Muscle of leg (tissue), 11 donors: ENCODE measurements around the gene SDHAF1. TPM values are rescaled to one million over a fixed set of nuclear protein-coding genes. Genes with fewer than 3 reads are reported as not detected.
"Not testable (repeated sequence)": the region's sequence is repeated elsewhere in the genome, so short reads cannot be mapped to it uniquely, and the experiment has no call there.

Experiments
- DNase-seq: peaks from one replicate; pipeline ENCODE4 v3.0.0; 2013
- H3K27ac ChIP-seq: one replicate; pipeline ENCODE4 v1.5.1; 2013; ENCODE audit warnings: mild to moderate bottlenecking, low read length, control low read depth
- H3K27me3 ChIP-seq: one replicate; pipeline ENCODE4 v1.6.1; 2013; ENCODE audit warnings: low read length; ENCODE audit not compliant: control insufficient read depth, insufficient read depth
- H3K36me3 ChIP-seq: one replicate; pipeline ENCODE4 v1.6.1; 2013; ENCODE audit warnings: low read length; ENCODE audit not compliant: control insufficient read depth, insufficient read depth
- H3K4me1 ChIP-seq: one replicate; pipeline ENCODE4 v1.6.1; 2013; ENCODE audit warnings: low read length; ENCODE audit not compliant: control insufficient read depth, insufficient read depth
- H3K4me3 ChIP-seq: one replicate; pipeline ENCODE4 v1.5.1; 2013; ENCODE audit warnings: low read length, control low read depth
- H3K9me3 ChIP-seq: replicated peaks from 2 replicates; pipeline ENCODE4 v1.6.1; 2013; ENCODE audit warnings: low read depth, low read length; ENCODE audit not compliant: control insufficient read depth
- WGBS: methylation state at CpG from one replicate; pipeline ENCODE4 v1.1.5; 2013; ENCODE audit warnings: missing lambda C conversion rate; ENCODE audit not compliant: insufficient coverage; 5-methylcytosine and 5-hydroxymethylcytosine counted together
- polyA plus RNA-seq, 8 donors: library from polyadenylated mRNA; unstranded; fragments of 120-200 nt; gene quantifications; one replicate each; pipeline versions ENCODE4 v1.2.1 to v1.2.3, GENCODE V29; 2013; ENCODE audit warnings: inconsistent platforms in 1 of 8, low replicate concordance in 1 of 8; ENCODE audit not compliant: insufficient read length in 8 of 8, insufficient read depth in 1 of 8
- total RNA-seq: library from RNA; stranded (reverse); fragments of 120-200 nt; gene quantifications from one replicate; pipeline ENCODE4 v1.2.4, GENCODE V29; 2013

The SDHAF1 gene
- total and polyA plus RNA-seq, 9 donors, result 10.9 to 18.7 (median 13.1) TPM

GRCh38 chr19:36032251-36033104, 37.5 kb downstream of the SDHAF1 start, which contains the start of gene CLIP3:
TSS of gene CLIP3 (minus strand) at chr19:36032873. CDS start at chr19:36032357, 516 bp downstream.
- Histone ChIP-seq H3K4me1 (peaks cover 15% of the 10 kb centered on the region), H3K27me3 (no peaks in the 10 kb centered on the region), H3K27ac (no peak within 1 kb of the TSS), H3K9me3 (no peaks in the 10 kb centered on the region), H3K36me3 (peaks cover 6% of the 10 kb centered on the region), H3K4me3 (peak within 1 kb of the TSS; percentile 79)
- peak; percentile 90 for DNase-seq
- WGBS, result under 1% methylated on average over 31 of the region's 51 CpGs

- WGBS, result no CpG with 5 or more reads among the region's 6 CpGs
- Histone ChIP-seq H3K4me3 (no peak overlapping the region), H3K27ac (no peak overlapping the region), H3K9me3 (no peaks in the 10 kb centered on the region), H3K4me1 (no peaks in the 10 kb centered on the region), H3K27me3 (no peaks in the 10 kb centered on the region), H3K36me3 (peaks cover 6% of the 10 kb centered on the region)
- DNase-seq, result no peak
Observed at GRCh38 chr19:36040495-36040894, 45.5 kb downstream of the SDHAF1 start.

GRCh38 chr19:36041092-36041491, 46.1 kb downstream of the SDHAF1 start:
- 100% methylated on average over 3 of the region's 6 CpGs for WGBS
- not testable (repeated sequence) for DNase-seq

GRCh38 chr19:36041831-36042230, 46.8 kb downstream of the SDHAF1 start:
- no peak for DNase-seq
- WGBS, result 33% methylated on average over 2 of the region's 3 CpGs

More at GRCh38 chr19:36041092-36041491, 46.1 kb downstream of the SDHAF1 start:
- H3K4me3 ChIP-seq, H3K27me3 ChIP-seq, H3K27ac ChIP-seq, H3K36me3 ChIP-seq, H3K4me1 ChIP-seq, H3K9me3 ChIP-seq: not testable (repeated sequence)

GRCh38 chr19:36043952-36044351, 49.0 kb downstream of the SDHAF1 start:
- no peaks in the 10 kb centered on the region for H3K9me3 ChIP-seq
- no CpG with 5 or more reads among the region's 2 CpGs for WGBS
- DNase-seq, result no peak
- no peak overlapping the region for H3K27ac ChIP-seq
- H3K36me3 ChIP-seq, result peaks cover 6% of the 10 kb centered on the region
- H3K4me1 ChIP-seq, result no peaks in the 10 kb centered on the region
- H3K4me3 ChIP-seq, result no peak overlapping the region
- no peaks in the 10 kb centered on the region for H3K27me3 ChIP-seq

More at GRCh38 chr19:36041831-36042230, 46.8 kb downstream of the SDHAF1 start:
- no peak overlapping the region for H3K27ac ChIP-seq
- H3K4me1 ChIP-seq, result no peaks in the 10 kb centered on the region
- no peaks in the 10 kb centered on the region for H3K9me3 ChIP-seq
- no peak overlapping the region for H3K4me3 ChIP-seq
- no peaks in the 10 kb centered on the region for H3K27me3 ChIP-seq
- peaks cover 6% of the 10 kb centered on the region for H3K36me3 ChIP-seq

Other genes starting within 250 kb of the SDHAF1 start
- gene U2AF1L4, start 249.8 kb upstream of the SDHAF1 start, total RNA-seq, result 14.6 TPM
- 10 to 100 TPM; 10.6 to 17.6 (median 14.1) TPM for gene U2AF1L4, start 249.8 kb upstream of the SDHAF1 start, polyA plus RNA-seq
- gene PSENEN, start 249.5 kb upstream of the SDHAF1 start, total RNA-seq, result 40.2 TPM
- 10 to 100 TPM; 34.1 to 45.1 (median 36.8) TPM for gene PSENEN, start 249.5 kb upstream of the SDHAF1 start, polyA plus RNA-seq
- 10.2 TPM for gene LIN37, start 246.6 kb upstream of the SDHAF1 start, total RNA-seq
- 10 to 100 TPM in 5 of 8 donors, 1 to 10 TPM in 3; 9.2 to 12.8 (median 10.9) TPM for gene LIN37, start 246.6 kb upstream of the SDHAF1 start, polyA plus RNA-seq
- 46.7 TPM for gene HSPB6, start 238.2 kb upstream of the SDHAF1 start, total RNA-seq
- 100 to 1,000 TPM; 236 to 741 (median 528) TPM for gene HSPB6, start 238.2 kb upstream of the SDHAF1 start, polyA plus RNA-seq
- 3.9 TPM for gene PROSER3, start 237.0 kb upstream of the SDHAF1 start, total RNA-seq
- gene PROSER3, start 237.0 kb upstream of the SDHAF1 start, polyA plus RNA-seq, result 10 to 100 TPM in 6 of 8 donors, 1 to 10 TPM in 2; 6.9 to 14.6 (median 11.9) TPM
- 3.6 TPM for gene ARHGAP33, start 219.6 kb upstream of the SDHAF1 start, total RNA-seq
- gene ARHGAP33, start 219.6 kb upstream of the SDHAF1 start, polyA plus RNA-seq, result 10 to 100 TPM in 7 of 8 donors, 1 to 10 TPM in 1; 8.3 to 28.5 (median 19.4) TPM
- gene PRODH2, start 182.3 kb upstream of the SDHAF1 start, total RNA-seq, result not detected
- gene PRODH2, start 182.3 kb upstream of the SDHAF1 start, polyA plus RNA-seq, result under 1 TPM in 2 of 8 donors, not detected in 6; 0.18 to 0.27 TPM
- gene NPHS1, start 142.7 kb upstream of the SDHAF1 start, total RNA-seq, result 0.09 TPM
- under 1 TPM in 7 of 8 donors, not detected in 1; 0.04 to 0.37 (median 0.21) TPM for gene NPHS1, start 142.7 kb upstream of the SDHAF1 start, polyA plus RNA-seq
- 0.31 TPM for gene KIRREL2, start 138.3 kb upstream of the SDHAF1 start, total RNA-seq
- gene KIRREL2, start 138.3 kb upstream of the SDHAF1 start, polyA plus RNA-seq, result 1 to 10 TPM in 1 of 8 donors, under 1 TPM in 7; 0.28 to 1.0 (median 0.58) TPM
- gene APLP1, start 126.6 kb upstream of the SDHAF1 start, total RNA-seq, result 4.7 TPM
- gene APLP1, start 126.6 kb upstream of the SDHAF1 start, polyA plus RNA-seq, result 10 to 100 TPM in 3 of 8 donors, 1 to 10 TPM in 5; 4.6 to 10.7 (median 7.5) TPM
- gene NFKBID, start 94.6 kb upstream of the SDHAF1 start, total RNA-seq, result 1.8 TPM
- 1 to 10 TPM in 6 of 8 donors, under 1 TPM in 2; 0.85 to 3.3 (median 1.6) TPM for gene NFKBID, start 94.6 kb upstream of the SDHAF1 start, polyA plus RNA-seq
- 4.0 TPM for gene HCST, start 92.7 kb upstream of the SDHAF1 start, total RNA-seq
- gene HCST, start 92.7 kb upstream of the SDHAF1 start, polyA plus RNA-seq, result 1 to 10 TPM; 3.5 to 7.8 (median 5.6) TPM
- 18.0 TPM for gene TYROBP, start 86.9 kb upstream of the SDHAF1 start, total RNA-seq
- gene TYROBP, start 86.9 kb upstream of the SDHAF1 start, polyA plus RNA-seq, result 10 to 100 TPM; 16.5 to 22.5 (median 18.9) TPM
- gene LRFN3, start 58.8 kb upstream of the SDHAF1 start, total RNA-seq, result 1.8 TPM
- 10 to 100 TPM in 3 of 8 donors, 1 to 10 TPM in 5; 6.3 to 13.9 (median 9.3) TPM for gene LRFN3, start 58.8 kb upstream of the SDHAF1 start, polyA plus RNA-seq
- 0.18 TPM for gene SYNE4, start 13.6 kb downstream of the SDHAF1 start, total RNA-seq
- 1 to 10 TPM in 1 of 8 donors, under 1 TPM in 7; 0.11 to 1.2 (median 0.41) TPM for gene SYNE4, start 13.6 kb downstream of the SDHAF1 start, polyA plus RNA-seq
- 8.3 TPM for gene ALKBH6, start 19.0 kb downstream of the SDHAF1 start, total RNA-seq
- 10 to 100 TPM in 4 of 8 donors, 1 to 10 TPM in 4; 7.8 to 12.1 (median 9.9) TPM for gene ALKBH6, start 19.0 kb downstream of the SDHAF1 start, polyA plus RNA-seq
- gene CLIP3, start 37.7 kb downstream of the SDHAF1 start, total RNA-seq, result 2.9 TPM
- gene CLIP3, start 37.7 kb downstream of the SDHAF1 start, polyA plus RNA-seq, result 10 to 100 TPM; 12.2 to 27.6 (median 18.9) TPM
- 4.9 TPM for gene THAP8, start 59.1 kb downstream of the SDHAF1 start, total RNA-seq
- 10 to 100 TPM in 1 of 8 donors, 1 to 10 TPM in 7; 7.9 to 11.3 (median 9.0) TPM for gene THAP8, start 59.1 kb downstream of the SDHAF1 start, polyA plus RNA-seq
- gene WDR62, start 59.7 kb downstream of the SDHAF1 start, total RNA-seq, result 2.1 TPM
- 1 to 10 TPM; 3.2 to 4.6 (median 3.6) TPM for gene WDR62, start 59.7 kb downstream of the SDHAF1 start, polyA plus RNA-seq
- not detected for gene OVOL3, start 116.0 kb downstream of the SDHAF1 start, total RNA-seq
- gene OVOL3, start 116.0 kb downstream of the SDHAF1 start, polyA plus RNA-seq, result under 1 TPM in 1 of 8 donors, not detected in 7; 0.18 TPM
- gene POLR2I, start 119.7 kb downstream of the SDHAF1 start, total RNA-seq, result 70.2 TPM
- 10 to 100 TPM; 37.1 to 51.5 (median 45.2) TPM for gene POLR2I, start 119.7 kb downstream of the SDHAF1 start, polyA plus RNA-seq
- 129 TPM for gene TBCB, start 120.3 kb downstream of the SDHAF1 start, total RNA-seq
- 10 to 100 TPM; 86.5 to 97.3 (median 90.7) TPM for gene TBCB, start 120.3 kb downstream of the SDHAF1 start, polyA plus RNA-seq
- gene CAPNS1, start 144.9 kb downstream of the SDHAF1 start, total RNA-seq, result 342 TPM
- gene CAPNS1, start 144.9 kb downstream of the SDHAF1 start, polyA plus RNA-seq, result 100 to 1,000 TPM; 492 to 602 (median 554) TPM
- 185 TPM for gene COX7A1, start 157.3 kb downstream of the SDHAF1 start, total RNA-seq
- gene COX7A1, start 157.3 kb downstream of the SDHAF1 start, polyA plus RNA-seq, result 100 to 1,000 TPM; 215 to 391 (median 264) TPM
- 8.8 TPM for gene ZNF565, start 219.5 kb downstream of the SDHAF1 start, total RNA-seq
- gene ZNF565, start 219.5 kb downstream of the SDHAF1 start, polyA plus RNA-seq, result 1 to 10 TPM; 4.1 to 7.4 (median 5.7) TPM
- 82.0 TPM for gene ZNF146, start 219.9 kb downstream of the SDHAF1 start, total RNA-seq
- gene ZNF146, start 219.9 kb downstream of the SDHAF1 start, polyA plus RNA-seq, result 10 to 100 TPM; 49.7 to 82.3 (median 63.5) TPM